Astrocyte of the cerebellum (primary cell): ENCODE results near the gene CRLF1.

ENCODE experiments used
- DNase-seq: peaks from one replicate; pipeline ENCODE4 v3.0.0-alpha.2; 2011; ENCODE audit warnings: low read depth
- H3K4me3 ChIP-seq: 2 replicates; pipeline ENCODE4 v1.5.1; 2011; ENCODE audit warnings: mild to moderate bottlenecking, low read depth, low read length, moderate library complexity
- in situ Hi-C: cut with HindIII; loops from 2 replicates; pipeline ENCODE4 v1.10.0; 2017; ENCODE audit warnings: low sequenced_read_pairs
- TF ChIP-seq, protein P1 (sequence below): IDR thresholded peaks from 2 replicates; pipeline ENCODE4 v1.5.1; 2012; ENCODE audit warnings: low read length, low read depth, moderate library complexity, mild to moderate bottlenecking; ENCODE audit errors: missing control alignments

Gene CRLF1

GRCh38 chr19:18616023-18616422, 9.4 kb upstream of the CRLF1 start:
- DNase-seq, result no peak
- in situ Hi-C loops, result no loop called here
- TF ChIP-seq, protein P1, sequence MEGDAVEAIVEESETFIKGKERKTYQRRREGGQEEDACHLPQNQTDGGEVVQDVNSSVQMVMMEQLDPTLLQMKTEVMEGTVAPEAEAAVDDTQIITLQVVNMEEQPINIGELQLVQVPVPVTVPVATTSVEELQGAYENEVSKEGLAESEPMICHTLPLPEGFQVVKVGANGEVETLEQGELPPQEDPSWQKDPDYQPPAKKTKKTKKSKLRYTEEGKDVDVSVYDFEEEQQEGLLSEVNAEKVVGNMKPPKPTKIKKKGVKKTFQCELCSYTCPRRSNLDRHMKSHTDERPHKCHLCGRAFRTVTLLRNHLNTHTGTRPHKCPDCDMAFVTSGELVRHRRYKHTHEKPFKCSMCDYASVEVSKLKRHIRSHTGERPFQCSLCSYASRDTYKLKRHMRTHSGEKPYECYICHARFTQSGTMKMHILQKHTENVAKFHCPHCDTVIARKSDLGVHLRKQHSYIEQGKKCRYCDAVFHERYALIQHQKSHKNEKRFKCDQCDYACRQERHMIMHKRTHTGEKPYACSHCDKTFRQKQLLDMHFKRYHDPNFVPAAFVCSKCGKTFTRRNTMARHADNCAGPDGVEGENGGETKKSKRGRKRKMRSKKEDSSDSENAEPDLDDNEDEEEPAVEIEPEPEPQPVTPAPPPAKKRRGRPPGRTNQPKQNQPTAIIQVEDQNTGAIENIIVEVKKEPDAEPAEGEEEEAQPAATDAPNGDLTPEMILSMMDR, result no peak
- H3K4me3 ChIP-seq, result no peak overlapping the region

GRCh38 chr19:18613589-18614234, 7.1 kb upstream of the CRLF1 start:
- TF ChIP-seq, protein P1, result no peak
- in situ Hi-C loops, result no loop called here
- no peak for DNase-seq
- no peak overlapping the region for H3K4me3 ChIP-seq

DNA sequence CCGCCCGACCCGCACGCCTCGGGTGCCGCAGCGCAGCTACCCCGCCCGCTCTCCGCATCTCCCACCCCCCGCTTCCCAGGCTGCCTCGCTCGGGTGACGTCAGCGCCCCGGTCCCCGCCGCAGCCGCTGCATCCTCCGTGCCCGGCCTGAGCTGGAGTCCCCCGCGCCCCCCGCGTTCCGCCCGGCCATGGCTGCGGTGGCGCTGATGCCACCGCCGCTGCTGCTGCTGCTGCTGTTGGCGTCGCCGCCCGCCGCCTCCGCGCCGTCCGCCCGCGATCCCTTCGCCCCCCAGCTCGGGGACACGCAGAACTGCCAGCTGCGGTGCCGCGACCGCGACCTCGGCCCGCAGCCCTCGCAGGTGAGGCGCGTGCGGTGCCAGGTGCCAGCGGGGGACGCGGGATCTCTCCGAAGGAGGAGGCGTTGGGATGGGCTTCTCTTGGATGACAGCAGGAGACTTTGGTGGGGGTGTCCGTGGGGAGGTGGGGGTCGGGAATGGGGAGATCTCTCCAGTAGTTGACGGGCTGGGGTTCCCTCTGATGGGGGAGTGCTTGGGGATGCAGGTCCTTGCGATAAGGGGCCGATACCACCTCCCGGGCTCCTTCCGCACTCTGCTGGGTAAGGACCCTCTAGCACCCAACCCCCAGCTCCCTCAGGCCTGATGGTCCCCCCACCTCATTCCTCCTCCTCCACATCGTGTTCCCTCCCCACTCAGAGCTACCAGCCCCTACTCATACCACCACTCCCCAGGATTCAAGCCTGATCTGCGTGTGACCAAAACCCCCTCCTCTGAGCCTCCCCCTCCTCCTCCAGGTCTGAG, 6.4 kb upstream of the CRLF1 start, which contains the start of gene TMEM59L:
TMEM59L (plus strand) TSS at position 99 of the 817 bp plus-strand sequence; CDS start at position 188, 89 bp downstream.
- TF ChIP-seq, protein P1, result no peak
- H3K4me3 ChIP-seq, result peak within 1 kb of the TSS; percentile 27
- in situ Hi-C loops, result no loop called here
- no peak for DNase-seq

GRCh38 chr19:18612051-18612771, 5.6 kb upstream of the CRLF1 start:
- in situ Hi-C loops, result no loop called here
- TF ChIP-seq, protein P1, result no peak
- peak overlapping the region; percentile 27 for H3K4me3 ChIP-seq
- DNase-seq, result no peak

GRCh38 chr19:18611327-18612050, 4.9 kb upstream of the CRLF1 start:
- TF ChIP-seq, protein P1, result no peak
- DNase-seq, result no peak
- no peak overlapping the region for H3K4me3 ChIP-seq
- in situ Hi-C loops, result no loop called here
